ENCODE measurements around the gene TTC16.

The TTC16 gene

DNA sequence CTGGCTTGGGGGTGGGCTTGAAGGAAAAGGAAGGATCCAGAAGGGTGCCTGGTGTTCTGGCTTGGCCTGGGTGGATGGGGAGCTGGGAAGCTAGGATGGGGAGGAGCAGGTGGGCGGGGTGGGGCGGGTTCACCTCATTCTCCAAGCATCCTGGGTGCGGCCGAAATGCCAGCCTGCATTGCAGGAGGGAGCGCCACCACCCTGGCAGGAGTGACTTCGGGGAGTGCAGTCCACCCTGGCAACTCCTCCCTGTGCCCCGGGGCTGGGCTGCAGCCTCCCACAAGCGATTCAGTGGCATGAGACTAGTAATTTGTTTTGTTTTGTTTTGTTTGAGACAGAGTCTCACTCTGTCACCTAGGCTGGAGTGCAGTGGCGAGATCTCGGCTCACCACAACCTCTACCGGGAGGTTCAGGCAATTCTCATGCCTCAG lies 5.5 kb downstream of the TTC16 start:
- DNase-seq: no peak

DNA sequence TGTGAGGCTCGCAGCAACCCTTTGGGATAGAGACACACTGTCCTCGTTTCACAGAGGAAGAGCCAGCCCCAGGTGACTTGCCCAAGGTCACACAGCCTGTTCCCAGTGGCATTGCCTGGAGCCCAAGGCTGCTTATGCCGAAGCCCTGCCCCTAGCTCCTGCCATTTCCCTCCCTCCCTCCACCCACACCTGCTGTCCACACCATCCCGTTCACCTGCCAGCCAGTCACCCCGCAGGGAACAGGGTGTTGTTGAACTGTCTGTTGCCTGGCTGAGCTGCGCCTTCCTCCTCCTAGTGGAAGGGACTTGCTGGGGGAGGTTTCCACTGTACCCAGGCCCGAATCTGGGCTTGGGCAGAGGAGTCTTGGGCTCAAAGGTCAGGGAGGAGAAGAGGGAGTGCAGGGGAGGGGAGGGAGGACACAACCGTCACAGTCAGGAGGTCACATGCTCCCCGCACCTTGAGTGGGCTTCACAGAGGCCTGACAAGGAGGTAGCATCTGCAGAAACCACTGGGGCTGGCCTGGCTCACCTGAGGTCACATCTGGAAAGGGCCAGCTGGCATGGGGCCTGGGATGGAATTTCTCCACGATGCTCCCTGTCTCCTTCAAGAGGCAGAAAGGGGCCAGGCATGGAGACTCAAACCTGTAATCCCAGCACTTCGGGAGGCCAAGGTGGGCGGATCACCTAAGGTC lies 6.3 kb downstream of the TTC16 start:
- no peak for DNase-seq

DNA sequence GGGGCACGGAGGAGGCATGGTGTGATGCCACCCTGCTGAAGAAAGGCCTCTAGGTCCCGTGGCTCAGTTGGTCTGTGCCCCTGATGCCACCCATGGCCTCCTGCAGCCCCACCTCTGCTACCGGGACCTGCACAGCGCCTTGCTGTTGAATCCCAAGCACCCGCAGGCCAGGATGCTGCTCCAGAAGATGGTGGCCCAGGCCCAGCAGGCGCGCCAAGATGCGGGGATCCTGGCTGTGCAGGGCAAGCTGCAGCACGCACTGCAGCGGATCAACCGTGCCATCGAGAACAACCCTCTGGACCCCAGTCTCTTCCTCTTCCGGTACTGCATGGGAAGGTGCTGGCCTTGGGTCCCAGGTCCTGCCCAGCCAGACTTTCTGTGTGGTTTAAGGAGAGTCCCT lies 7.1 kb downstream of the TTC16 start:
- DNase-seq: no peak

DNA sequence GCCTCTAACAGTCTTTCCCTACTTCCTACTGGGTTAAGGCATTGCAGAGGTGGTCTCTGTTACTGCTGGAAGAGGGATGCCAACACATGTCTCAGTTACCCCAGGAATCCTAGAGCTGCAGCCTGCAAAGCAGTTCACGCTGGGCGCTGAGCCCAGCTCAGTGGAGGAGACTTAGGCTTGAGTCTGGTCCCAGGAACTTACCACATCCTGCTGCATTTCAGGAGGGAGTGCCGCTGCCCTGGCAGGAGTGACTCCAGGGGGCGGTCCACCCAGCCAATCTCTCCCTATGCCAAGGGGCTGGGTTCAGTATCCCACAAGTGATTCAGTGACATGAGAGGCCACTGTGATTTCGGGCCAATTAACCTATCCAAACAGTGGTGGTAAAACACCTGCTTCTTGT lies 7.6 kb downstream of the TTC16 start:
- peak; percentile 46 for DNase-seq

DNA sequence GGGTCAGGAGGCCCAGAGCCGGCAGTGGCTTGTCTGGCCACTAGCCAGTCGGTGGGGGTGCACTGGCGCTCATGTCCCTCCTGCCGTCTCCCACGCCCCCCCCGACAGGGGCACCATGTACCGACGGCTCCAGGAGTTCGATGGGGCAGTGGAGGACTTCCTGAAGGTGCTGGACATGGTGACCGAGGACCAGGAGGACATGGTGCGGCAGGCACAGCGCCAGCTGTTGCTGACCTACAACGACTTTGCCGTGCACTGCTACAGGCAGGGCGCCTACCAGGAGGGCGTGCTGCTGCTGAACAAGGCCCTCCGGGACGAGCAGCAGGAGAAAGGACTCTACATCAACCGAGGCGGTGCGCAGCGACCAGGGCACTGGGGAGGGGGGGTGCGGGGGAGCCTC lies 8.1 kb downstream of the TTC16 start:
- DNase-seq: no peak

DNA sequence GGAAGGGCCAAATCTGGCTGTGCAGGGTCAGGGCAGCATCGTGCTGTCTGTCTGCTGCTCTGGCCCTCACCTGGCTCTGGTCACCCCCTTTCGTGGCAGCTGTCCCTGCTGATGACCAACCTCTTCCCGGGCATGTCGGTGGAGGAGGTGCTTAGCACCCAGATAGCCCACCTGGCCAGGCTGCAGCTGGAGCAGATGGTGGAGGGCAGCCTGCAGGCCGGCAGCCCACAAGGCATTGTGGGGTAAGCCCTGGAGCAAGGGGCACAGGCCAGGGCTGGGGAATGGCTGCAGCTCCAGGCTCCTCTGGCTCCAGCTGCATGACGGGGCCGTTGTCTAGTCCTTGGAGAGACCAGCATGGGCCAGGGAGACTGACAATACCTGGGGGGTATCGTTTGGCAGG lies 11.0 kb downstream of the TTC16 start:
- no peak for DNase-seq

DNA sequence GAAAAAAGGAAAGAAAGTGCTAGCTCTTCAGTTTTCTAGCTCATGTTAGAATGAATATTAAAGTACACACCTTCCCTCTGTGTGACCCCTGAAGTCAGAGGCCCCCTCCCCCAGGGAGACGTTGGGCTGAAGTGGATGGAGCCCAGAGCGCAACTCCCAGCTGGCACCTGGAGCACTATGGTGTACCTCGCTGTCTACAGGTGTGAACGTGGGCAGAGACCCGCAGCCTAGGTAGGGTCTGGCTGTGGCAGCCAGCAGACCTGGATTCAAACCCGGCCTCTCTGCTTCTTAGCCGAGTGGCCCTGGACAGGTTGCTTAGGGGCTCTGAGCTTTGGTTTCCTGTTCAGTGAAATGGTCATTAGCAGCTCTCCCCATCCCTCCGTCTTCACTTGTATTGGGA lies 12.9 kb downstream of the TTC16 start:
- no peak for DNase-seq

DNA sequence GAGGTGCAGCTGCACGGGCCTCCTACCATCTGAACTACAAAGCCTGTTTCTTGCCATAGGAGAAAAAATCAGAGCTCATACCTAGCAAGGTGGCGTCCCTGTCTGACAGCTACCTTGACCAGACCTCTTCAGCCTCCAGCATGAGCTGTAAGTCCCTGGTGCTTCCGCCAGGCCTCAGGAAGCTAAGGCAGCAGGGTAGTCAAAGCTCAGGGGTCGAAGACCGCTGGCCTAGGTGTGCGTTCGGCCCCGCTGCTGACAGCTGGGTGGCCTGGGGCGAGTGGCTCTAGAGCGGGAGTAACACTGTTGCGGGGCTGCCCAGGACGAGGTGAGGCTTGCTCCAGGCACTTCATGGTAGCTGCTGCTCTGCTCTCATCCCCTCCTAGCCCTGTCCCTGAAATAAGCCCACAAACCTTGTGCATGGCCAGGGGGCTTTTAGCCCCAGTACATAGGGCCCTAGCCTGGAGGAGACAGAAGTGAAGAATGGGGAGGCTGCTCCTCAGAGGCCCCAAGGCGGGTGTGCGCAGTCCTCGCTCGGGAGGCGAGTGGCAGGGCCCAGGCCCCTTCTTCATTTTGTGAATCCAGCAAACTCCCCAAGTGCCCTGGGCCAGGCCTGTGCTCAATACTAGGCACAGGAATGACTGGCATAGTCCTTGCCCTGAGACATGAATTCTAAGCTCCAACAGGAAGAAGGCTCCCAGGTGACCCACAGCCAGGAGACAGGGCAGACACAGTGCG lies 13.8 kb downstream of the TTC16 start:
- no peak for DNase-seq

DNA sequence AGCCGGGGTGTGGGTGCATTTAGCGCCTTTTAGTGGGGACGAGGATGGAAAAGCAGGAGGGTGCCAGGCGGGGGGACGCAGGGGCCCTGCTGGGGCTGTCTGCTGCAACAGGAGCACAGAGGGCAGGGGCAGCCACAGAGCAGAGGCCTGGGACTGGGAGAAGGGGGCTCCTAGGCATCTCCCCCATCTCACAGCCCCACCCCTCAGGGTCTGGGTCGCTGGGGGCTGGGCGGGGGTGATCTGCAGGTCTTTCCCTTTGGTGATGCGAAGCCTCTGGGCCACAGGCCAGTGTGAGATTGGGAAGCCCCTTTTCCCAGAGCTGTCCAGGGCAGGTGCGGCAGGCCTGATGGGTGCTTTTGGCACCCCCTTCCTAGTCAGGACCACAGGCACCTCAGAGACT lies 14.4 kb downstream of the TTC16 start:
- DNase-seq: no peak

DNA sequence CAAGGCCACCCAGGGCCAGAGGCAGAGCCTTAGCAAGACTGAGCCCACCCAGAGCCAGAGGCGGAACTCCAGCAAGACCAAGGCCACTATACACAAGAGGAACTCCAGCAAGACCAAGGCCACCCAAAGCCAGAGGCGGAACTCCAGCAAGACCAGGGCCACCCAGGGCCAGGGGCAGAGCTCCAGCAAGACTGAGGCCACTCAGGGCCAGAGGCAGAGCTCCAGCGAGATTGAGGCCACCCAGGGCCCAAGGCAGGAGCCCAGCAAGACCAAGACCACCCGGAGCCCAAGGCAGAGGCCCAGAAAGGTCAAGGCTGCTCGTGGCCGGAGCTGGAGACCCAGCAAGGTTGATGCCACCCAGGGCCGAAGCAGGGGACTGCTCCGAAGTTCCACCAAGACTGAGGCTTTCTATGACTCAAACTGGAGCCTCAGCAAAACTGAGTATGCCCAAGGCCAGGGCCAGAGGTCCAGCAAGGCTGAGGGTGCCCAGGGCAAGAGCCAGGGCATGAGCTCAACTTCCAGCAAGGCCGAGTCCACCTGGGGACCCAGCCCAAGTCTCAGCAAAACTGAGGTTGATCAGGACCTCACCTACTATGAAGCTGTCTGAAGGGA lies 15.0 kb downstream of the TTC16 start:
- no peak for DNase-seq

DNA sequence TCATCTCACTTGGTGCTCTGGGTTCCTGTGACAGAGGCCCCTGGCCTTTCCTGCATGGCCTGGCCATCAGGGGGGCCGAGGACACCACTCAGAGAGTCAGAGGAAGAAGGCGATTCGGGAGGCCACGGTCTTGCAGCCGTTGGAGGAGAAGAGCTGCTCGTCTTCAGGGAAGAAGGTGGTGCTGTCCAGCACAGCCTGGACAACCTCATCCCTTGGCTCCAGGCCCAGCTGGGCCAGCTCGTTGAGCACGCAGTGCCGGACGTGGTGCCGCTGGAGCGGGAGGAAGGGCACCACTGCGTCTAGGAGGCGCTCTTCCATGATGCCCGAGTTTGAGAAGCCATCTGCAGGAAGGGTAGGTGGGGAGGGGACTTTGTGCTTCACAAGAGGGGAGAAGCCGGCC lies 16.1 kb downstream of the TTC16 start:
- no peak for DNase-seq

DNA sequence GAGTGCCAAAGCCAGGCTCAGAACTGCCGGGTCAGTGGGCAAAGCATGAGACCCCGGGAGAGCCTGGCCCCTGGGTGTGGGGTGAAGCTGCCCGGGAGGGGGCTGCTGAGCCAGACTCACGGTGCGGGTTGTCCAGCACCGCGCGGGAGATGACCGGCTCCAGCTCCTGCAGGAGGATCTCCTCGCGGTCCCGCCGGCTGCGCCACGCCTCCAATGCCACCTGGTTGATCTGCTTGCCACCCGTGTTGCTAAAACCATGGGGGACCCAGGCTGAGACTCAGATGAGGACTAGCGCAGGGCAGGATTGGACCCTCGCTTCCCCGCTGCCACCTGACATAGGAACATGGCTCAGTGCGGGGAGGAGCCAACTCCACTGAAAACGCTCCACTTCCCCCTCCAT lies 16.6 kb downstream of the TTC16 start:
- no peak for DNase-seq

DNA sequence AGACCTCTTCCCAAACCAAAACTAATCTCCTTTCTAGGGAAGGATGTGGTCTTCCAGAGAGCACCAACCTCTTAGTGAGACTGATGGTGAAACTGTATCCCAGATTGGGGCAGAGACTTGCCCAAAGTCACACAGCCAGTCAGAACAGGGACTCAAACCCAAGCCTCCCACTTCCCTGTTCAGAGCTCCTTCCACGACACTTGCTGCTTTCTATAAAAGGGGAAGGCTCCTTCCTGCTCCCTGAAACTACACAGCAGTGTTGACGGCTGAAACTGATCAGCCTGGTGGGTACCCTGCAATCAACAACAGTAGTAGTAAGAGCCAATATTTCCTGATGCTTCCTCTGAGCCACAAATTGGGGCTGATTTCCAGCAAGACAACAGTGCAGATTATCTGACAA lies 17.7 kb downstream of the TTC16 start:
- no peak for DNase-seq

DNA sequence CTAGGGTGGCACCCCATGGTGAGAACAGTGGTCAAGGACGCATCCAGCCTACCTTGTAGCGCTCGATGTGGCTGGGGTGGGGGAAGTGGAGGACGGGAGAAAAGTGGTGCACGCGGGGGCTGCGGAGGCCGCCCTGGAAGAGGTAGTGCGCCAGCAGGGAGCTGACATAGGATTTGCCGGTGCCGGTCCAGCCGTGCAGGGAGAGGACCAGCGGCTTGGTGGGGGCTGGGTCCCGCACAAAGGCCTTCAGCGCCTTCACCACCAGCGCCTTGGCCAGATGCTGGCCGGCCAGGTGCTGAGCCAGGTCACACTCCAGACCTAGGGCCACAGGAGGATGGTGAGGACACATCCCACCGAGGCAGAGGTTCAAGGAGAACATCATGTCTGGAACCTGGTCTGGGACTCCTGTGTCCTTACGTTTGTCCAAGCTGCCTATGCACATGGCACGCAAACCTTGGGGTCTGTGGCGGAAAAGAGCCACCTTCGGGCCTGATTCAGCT lies 18.4 kb downstream of the TTC16 start:
- DNase-seq: no peak

DNA sequence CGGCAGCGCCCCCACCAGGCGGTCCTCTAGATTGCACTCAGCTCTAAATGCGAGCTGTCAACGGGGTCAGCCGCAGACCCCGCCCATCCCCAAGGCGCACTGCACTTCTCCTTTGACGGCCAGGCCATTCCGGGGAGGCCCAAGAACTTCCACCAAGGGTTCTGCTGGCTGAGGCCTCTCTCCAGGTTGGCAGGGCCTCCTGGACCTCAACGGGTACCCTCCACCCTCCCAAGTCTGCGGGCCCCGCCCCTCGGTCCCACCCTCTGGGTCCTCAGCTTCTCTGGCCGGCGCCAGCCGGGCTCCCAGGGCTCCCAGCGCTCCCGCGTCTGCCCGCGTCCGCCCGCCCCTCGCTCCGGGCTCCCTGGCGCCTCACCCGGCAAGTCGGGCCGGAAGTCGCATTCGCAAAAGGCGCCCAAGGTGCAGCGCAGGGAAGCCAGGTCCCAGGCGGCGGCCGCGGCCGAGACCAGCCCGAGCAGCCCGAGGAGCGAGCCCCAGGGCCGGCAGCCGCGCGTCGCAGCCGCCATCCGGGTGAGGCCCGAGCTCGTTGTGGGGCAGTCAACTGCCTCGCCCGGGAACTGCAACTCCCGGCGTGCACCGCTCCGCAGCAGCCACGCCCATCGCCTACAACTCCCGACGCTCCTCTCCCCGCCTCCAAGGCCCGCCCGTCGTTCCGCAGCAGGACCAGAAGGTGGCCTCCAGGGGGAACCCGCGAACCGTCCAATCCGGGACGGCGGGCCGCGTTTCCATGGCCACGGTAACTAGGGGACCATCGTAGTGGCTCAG lies 19.1 kb downstream of the TTC16 start, which contains the start of gene TOR2A:
Gene TOR2A, minus strand, starts transcription at position 548 of the 783 bp plus-strand sequence. Its CDS starts 24 bp downstream, at position 524.
- DNase-seq: peak; percentile 96

DNA sequence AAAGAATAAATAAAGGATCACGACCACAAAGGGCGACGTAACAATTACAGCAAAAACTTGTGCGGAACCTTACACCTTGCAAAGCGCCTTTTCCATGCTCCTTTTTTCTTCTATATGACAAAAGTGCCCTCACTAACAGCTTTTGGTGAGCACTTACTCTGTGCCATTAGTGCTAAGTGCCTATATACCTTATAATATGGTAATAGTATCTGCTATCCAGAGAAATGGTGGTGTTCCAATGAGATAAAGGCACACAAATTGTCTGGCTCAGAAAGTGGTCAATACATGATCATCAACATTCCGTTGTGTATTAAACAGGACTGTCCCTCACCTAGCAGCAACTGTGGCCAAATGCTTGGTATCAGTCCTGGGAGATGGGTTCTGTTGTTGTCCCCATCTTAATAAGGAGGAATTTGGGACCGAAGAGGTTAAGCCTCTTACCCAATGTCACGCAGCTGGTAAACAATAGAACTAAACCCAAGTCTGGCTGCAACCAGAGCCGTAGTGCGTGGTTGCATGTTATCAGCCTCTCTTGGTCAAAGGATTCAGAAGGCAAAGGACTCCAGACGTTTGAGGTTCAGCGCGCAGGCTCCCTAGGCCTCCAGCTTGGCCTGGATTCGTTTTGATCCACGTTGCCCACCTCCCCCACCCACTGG lies 19.8 kb downstream of the TTC16 start:
- DNase-seq: no peak

DNA sequence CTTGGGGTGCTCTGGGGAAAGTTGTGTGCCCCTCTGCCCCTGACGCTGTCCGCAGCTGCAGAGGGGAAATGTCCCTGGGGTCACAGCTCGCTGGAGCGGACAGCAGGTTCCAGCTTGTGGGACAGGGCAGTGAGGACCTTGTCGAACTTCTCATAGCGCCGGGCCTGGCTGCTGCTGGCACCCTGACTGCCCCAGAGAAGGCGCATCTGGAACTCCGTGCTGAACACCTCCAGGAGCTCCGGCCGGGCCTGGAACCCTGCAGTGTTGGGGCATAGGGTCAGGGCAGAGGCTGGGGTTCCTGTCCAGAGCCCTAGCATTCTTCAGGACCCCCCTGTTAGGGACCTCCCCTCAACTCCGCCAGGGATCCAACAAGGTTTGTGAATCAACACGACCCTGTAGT lies 22.8 kb downstream of the TTC16 start:
- DNase-seq: no peak

DNA sequence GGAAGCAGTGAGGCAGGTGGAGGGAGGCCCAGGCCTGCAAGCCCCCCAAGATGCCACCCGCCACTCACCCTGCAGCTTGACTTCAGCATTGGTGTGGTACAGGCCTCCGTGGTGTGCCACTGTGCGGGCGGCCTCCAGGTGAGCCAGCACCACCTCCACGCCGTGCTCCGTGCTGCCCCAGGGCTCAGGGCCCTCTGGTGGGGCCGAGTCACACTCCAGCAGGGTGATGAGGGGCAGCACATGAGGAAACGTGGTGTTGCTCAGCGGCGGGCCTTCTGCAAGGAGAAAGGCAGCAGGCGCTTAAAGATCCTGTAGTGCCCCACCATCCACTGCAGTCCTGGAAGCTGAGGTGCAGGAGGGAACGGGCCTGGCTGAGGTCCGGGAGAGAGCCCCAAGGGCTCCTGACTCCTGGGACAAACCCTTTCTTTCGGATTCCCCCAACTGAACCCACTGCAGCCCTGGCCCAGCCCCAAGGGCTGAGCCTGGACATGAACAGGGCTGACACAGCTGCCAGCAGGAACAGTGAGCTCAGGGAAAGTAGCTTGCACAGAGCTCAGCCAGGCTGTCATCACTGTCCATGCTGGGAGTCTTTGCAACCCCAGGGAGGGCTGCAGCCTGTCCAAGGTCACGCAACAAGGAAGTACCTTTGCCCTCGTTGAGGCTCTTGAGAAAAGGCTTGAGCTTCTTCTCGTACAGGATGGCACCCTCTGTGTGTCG lies 23.9 kb downstream of the TTC16 start:
- DNase-seq: no peak

DNA sequence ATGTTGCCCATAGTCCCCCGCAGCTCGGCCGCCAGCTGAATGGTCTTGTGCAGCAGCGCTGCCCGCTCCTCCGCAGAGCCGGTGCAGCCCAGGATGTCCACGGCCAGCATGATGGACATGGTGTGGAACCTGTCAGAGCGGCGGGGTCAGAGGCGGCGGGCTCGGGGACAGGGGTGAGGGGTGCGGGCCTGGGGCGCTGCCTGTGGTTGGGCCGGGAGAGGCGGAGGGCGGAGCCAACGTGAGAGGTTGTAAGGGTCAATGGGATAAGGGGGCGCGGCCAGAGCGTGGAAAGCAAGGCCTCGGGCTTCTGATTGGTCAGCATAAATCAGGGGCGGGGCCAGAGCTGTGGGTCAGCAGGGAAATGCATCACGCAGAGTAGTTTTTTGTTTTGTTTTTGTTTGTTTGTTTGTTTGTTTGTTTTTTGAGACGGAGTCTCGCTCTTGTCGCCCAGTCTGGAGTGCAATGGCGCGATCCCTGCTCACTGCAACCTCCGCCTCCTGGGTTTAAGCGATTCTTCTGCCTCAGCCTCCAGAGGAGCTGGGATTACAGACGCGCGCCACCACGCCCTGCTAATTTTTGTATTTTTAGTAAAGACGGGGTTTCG lies 26.1 kb downstream of the TTC16 start:
- no peak for DNase-seq

DNA sequence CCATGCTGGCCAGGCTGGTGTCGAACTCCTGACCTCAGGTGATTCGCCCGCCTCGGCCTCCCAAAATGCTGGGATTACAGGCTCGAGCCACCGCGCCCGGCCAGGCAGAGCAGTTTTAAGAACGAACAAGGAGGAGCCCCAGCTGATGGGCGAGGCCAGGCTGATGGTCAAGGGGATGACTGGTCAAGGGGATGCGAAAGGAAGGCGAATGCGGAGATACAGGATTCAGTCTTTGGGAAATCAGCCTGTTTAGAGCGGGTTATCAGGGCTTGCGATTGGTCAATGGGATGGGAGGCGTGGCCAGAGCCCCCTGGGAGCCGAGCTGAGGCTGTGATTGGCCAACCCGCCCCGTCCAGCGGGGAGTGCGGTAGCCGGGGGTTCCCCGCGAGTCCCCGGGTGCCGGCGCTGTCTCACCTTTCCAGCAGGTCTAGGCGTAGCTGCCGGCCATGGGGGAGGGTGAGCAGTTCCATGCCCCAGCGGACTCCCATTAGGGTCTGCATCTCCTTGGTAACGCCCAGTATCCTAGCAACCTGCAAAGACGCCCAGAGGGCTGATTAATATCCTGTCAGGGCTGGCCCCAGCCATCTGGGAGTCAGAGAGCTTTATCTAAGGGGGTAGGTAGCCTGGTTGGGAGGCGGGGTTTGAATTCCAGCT lies 26.7 kb downstream of the TTC16 start:
- DNase-seq: no peak
